ENCODE measurements around the gene NAP1L1. TPM values are rescaled to one million over a fixed set of nuclear protein-coding genes. Genes with fewer than 3 reads are reported as not detected.

Gene NAP1L1
- total RNA-seq, 1 donor from 2014 or later: 687 TPM

- peak overlapping the region; percentile 99 for H3K9ac ChIP-seq (ENCODE audit: low read length)
- TF ChIP-seq EZH2 (IDR thresholded peaks at IDR 0.05; ENCODE audit: insufficient read depth, low read length): no peak
- TF ChIP-seq CTCF (IDR thresholded peaks at IDR 0.05; ENCODE audit: insufficient read depth, low read depth, low read length): no peak
- H3K4me3 ChIP-seq (ENCODE audit: insufficient read depth, low read depth, low read length): peak overlapping the region; percentile 83
- Mint-ChIP-seq H3K9me3 (ENCODE audit: unreplicated experiment) (no peaks in the 10 kb centered on the region), H3K27ac (ENCODE audit: unreplicated experiment) (peak overlapping the region; percentile 94), H3K36me3 (ENCODE audit: low read depth, unreplicated experiment) (peaks cover 15% of the 10 kb centered on the region), H3K27me3 (ENCODE audit: low read depth, unreplicated experiment) (no peaks in the 10 kb centered on the region), H3K4me3 (ENCODE audit: unreplicated experiment) (peak overlapping the region; percentile 97), H3K4me1 (ENCODE audit: low read depth, unreplicated experiment) (peaks cover 23% of the 10 kb centered on the region)
- peak overlapping the region; percentile 84 for H3K4me2 ChIP-seq (ENCODE audit: low read length)
- H3K9me3 ChIP-seq (ENCODE audit: insufficient read depth, low read depth, low read length): no peaks in the 10 kb centered on the region
- no peaks in the 10 kb centered on the region for H3K27me3 ChIP-seq (ENCODE audit: insufficient read depth, low read length)
- H3K4me1 ChIP-seq (ENCODE audit: insufficient read depth, low read length): peaks cover 38% of the 10 kb centered on the region
- no peak overlapping the region for H2AFZ ChIP-seq (ENCODE audit: low read depth, low read length)
- no peak for FAIRE-seq
- H3K27ac ChIP-seq (ENCODE audit: low read depth, low read length): peak overlapping the region; percentile 89
- H3K36me3 ChIP-seq (ENCODE audit: insufficient read depth, low read length): peaks cover 19% of the 10 kb centered on the region
- H3K79me2 ChIP-seq (ENCODE audit: insufficient read depth, low read length): peaks cover 68% of the 10 kb centered on the region
- no peak for DNase-seq (ENCODE audit: low read depth)
- H4K20me1 ChIP-seq (ENCODE audit: insufficient read depth, low read length): peaks cover 32% of the 10 kb centered on the region
Measured at GRCh38 chr12:76028571-76029277, 55.8 kb downstream of the NAP1L1 start.

- Histone ChIP-seq H3K27ac (ENCODE audit: low read depth, low read length) (peak overlapping the region; percentile 21), H2AFZ (ENCODE audit: low read depth, low read length) (no peak overlapping the region), H3K4me2 (ENCODE audit: low read length) (peak overlapping the region; percentile 84), H3K4me1 (ENCODE audit: insufficient read depth, low read length) (peaks cover 24% of the 10 kb centered on the region), H3K79me2 (ENCODE audit: insufficient read depth, low read length) (peaks cover 48% of the 10 kb centered on the region), H4K20me1 (ENCODE audit: insufficient read depth, low read length) (peaks cover 32% of the 10 kb centered on the region), H3K27me3 (ENCODE audit: insufficient read depth, low read length) (no peaks in the 10 kb centered on the region), H3K9ac (ENCODE audit: low read length) (peak overlapping the region; percentile 16), H3K4me3 (ENCODE audit: insufficient read depth, low read depth, low read length) (peak overlapping the region; percentile 13), H3K9me3 (ENCODE audit: insufficient read depth, low read depth, low read length) (no peaks in the 10 kb centered on the region), H3K36me3 (ENCODE audit: insufficient read depth, low read length) (peaks cover 19% of the 10 kb centered on the region)
- Mint-ChIP-seq H3K27me3 (ENCODE audit: low read depth, unreplicated experiment) (no peaks in the 10 kb centered on the region), H3K9me3 (ENCODE audit: unreplicated experiment) (no peaks in the 10 kb centered on the region), H3K4me3 (ENCODE audit: unreplicated experiment) (peak overlapping the region; percentile 74), H3K4me1 (ENCODE audit: low read depth, unreplicated experiment) (peaks cover 19% of the 10 kb centered on the region), H3K27ac (ENCODE audit: unreplicated experiment) (peak overlapping the region; percentile 77), H3K36me3 (ENCODE audit: low read depth, unreplicated experiment) (peaks cover 15% of the 10 kb centered on the region)
- FAIRE-seq (no peak), DNase-seq (ENCODE audit: low read depth) (no peak)
- no peak for TF ChIP-seq EZH2 (IDR thresholded peaks at IDR 0.05; ENCODE audit: insufficient read depth, low read length)
- TF ChIP-seq CTCF (IDR thresholded peaks at IDR 0.05; ENCODE audit: insufficient read depth, low read depth, low read length): no peak
Measured at GRCh38 chr12:76026643-76027063, 57.8 kb downstream of the NAP1L1 start.
